PC-9 (cell line): Measurements from ENCODE around the gene RHBDD1.
"Not testable (repeated sequence)": the region's sequence is repeated elsewhere in the genome, so short reads cannot be mapped to it uniquely, and the experiment has no call there.

Experiments
- EZH2 ChIP-seq: fragments of 200-600 bp; sonication (generic); IDR thresholded peaks from 2 replicates; pipeline ENCODE4 v1.8.0; 2017; ENCODE audit warnings: antibody characterized with exemption, low read depth
- TF ChIP-seq, protein P1 (sequence below): fragments of 200-600 bp; sonication (generic); conservative IDR thresholded peaks from 2 replicates; pipeline ENCODE4 v1.6.1; 2017; ENCODE audit warnings: mixed run types, antibody characterized with exemption, mild to moderate bottlenecking, moderate library complexity

DNA sequence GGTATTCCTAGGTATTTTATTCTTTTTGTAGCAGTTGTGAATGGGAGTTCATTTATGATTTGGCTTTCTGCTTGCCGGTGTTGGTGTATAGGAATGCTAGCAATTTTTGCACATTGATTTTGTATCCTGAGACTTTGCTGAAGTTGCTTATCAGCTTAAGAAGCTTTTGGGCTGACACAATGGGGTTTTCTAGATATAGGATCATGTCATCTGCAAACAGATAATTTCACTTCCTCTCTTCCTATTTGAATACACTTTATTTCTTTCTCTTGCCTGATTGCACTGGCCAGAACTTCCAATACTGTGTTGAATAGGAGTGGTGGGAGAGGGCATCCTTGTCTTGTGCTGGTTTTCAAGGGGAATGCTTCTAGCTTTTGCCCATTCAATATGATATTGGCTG, 7.1 kb downstream of the RHBDD1 start:
- TF ChIP-seq, protein P1, sequence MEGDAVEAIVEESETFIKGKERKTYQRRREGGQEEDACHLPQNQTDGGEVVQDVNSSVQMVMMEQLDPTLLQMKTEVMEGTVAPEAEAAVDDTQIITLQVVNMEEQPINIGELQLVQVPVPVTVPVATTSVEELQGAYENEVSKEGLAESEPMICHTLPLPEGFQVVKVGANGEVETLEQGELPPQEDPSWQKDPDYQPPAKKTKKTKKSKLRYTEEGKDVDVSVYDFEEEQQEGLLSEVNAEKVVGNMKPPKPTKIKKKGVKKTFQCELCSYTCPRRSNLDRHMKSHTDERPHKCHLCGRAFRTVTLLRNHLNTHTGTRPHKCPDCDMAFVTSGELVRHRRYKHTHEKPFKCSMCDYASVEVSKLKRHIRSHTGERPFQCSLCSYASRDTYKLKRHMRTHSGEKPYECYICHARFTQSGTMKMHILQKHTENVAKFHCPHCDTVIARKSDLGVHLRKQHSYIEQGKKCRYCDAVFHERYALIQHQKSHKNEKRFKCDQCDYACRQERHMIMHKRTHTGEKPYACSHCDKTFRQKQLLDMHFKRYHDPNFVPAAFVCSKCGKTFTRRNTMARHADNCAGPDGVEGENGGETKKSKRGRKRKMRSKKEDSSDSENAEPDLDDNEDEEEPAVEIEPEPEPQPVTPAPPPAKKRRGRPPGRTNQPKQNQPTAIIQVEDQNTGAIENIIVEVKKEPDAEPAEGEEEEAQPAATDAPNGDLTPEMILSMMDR, result not testable (repeated sequence)
- not testable (repeated sequence) for TF ChIP-seq EZH2
